KMS-11 (cell line): ENCODE measurements around the gene DRC3.
"Not testable (repeated sequence)": the region's sequence is repeated elsewhere in the genome, so short reads cannot be mapped to it uniquely, and the experiment has no call there.

Experiments
- H2AFZ ChIP-seq: fragments of 200-600 bp; sonication (generic); 2 replicates; pipeline ENCODE4 v1.6.1; 2016; ENCODE audit warnings: antibody characterized with exemption, mixed run types, low read depth
- H3K27ac ChIP-seq: fragments of 200-600 bp; sonication (generic); 2 replicates; pipeline ENCODE4 v1.6.1; 2016; ENCODE audit warnings: mild to moderate bottlenecking, mixed run types
- H3K27me3 ChIP-seq: fragments of 200-600 bp; sonication (generic); 2 replicates; pipeline ENCODE4 v1.6.1; 2017; ENCODE audit warnings: mild to moderate bottlenecking, low read depth, mixed run types, moderate library complexity; ENCODE audit not compliant: insufficient read depth
- H3K36me3 ChIP-seq: fragments of 200-600 bp; sonication (generic); 2 replicates; pipeline ENCODE4 v1.6.1; 2017; ENCODE audit warnings: mild to moderate bottlenecking, mixed run types; ENCODE audit not compliant: insufficient read depth
- H3K4me1 ChIP-seq: fragments of 200-600 bp; sonication (generic); 2 replicates; pipeline ENCODE4 v1.6.1; 2016; ENCODE audit warnings: mild to moderate bottlenecking, low read depth, mixed run types; ENCODE audit not compliant: poor library complexity, severe bottlenecking
- H3K4me2 ChIP-seq: fragments of 200-600 bp; sonication (generic); 2 replicates; pipeline ENCODE4 v1.7.0; 2016; ENCODE audit warnings: mild to moderate bottlenecking, mixed run types
- H3K4me3 ChIP-seq: fragments of 200-600 bp; sonication (generic); IDR thresholded peaks from 2 replicates; pipeline ENCODE4 v1.6.1; 2017; ENCODE audit warnings: low read depth, low read length, mixed read lengths; ENCODE audit not compliant: insufficient read depth
- H3K79me2 ChIP-seq: fragments of 200-600 bp; sonication (generic); 2 replicates; pipeline ENCODE4 v1.6.1; 2016; ENCODE audit warnings: low read depth, mixed run types; ENCODE audit not compliant: insufficient read depth
- H3K9ac ChIP-seq: fragments of 200-600 bp; sonication (generic); 2 replicates; pipeline ENCODE4 v1.6.1; 2016; ENCODE audit warnings: mild to moderate bottlenecking, mixed run types
- H4K20me1 ChIP-seq: fragments of 200-600 bp; sonication (generic); 2 replicates; pipeline ENCODE4 v1.6.1; 2016; ENCODE audit warnings: mild to moderate bottlenecking, mixed run types; ENCODE audit not compliant: insufficient read depth
- TF ChIP-seq, protein P1 (sequence below): fragments of 200-600 bp; sonication (generic); conservative IDR thresholded peaks from 2 replicates; pipeline ENCODE4 v1.6.1; 2017; ENCODE audit warnings: low read depth, mild to moderate bottlenecking, antibody characterized with exemption, low read length, moderate library complexity, mixed read lengths

The DRC3 gene

DNA sequence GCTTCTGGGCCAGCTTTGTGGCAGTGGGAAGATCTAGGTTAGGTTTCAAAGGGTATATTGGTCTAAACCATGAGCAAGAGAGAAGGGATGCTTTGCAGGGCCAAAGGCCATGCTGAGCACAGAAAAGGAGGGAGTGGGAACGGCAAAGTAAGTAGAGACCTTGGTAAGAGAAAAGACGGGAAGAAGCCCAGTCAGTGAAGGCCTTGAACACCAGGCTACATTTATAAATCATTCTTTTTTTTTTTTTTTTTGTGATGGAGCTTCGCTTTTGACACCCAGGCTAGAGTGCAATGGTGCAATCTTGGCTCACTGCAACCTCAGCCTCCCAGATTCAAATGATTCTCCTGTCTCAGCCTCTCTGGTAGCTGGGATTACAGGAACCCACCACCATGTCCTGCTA is 18.6 kb upstream of the DRC3 start:
- Histone ChIP-seq H3K9ac (no peak overlapping the region), H2AFZ (no peak overlapping the region), H3K4me3 (no peak overlapping the region), H3K4me1 (no peaks in the 10 kb centered on the region), H3K36me3 (no peaks in the 10 kb centered on the region), H3K27ac (no peak overlapping the region), H3K79me2 (no peaks in the 10 kb centered on the region), H3K27me3 (no peaks in the 10 kb centered on the region), H4K20me1 (no peaks in the 10 kb centered on the region), H3K4me2 (no peak overlapping the region)
- TF ChIP-seq, protein P1, sequence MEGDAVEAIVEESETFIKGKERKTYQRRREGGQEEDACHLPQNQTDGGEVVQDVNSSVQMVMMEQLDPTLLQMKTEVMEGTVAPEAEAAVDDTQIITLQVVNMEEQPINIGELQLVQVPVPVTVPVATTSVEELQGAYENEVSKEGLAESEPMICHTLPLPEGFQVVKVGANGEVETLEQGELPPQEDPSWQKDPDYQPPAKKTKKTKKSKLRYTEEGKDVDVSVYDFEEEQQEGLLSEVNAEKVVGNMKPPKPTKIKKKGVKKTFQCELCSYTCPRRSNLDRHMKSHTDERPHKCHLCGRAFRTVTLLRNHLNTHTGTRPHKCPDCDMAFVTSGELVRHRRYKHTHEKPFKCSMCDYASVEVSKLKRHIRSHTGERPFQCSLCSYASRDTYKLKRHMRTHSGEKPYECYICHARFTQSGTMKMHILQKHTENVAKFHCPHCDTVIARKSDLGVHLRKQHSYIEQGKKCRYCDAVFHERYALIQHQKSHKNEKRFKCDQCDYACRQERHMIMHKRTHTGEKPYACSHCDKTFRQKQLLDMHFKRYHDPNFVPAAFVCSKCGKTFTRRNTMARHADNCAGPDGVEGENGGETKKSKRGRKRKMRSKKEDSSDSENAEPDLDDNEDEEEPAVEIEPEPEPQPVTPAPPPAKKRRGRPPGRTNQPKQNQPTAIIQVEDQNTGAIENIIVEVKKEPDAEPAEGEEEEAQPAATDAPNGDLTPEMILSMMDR, result no peak

DNA sequence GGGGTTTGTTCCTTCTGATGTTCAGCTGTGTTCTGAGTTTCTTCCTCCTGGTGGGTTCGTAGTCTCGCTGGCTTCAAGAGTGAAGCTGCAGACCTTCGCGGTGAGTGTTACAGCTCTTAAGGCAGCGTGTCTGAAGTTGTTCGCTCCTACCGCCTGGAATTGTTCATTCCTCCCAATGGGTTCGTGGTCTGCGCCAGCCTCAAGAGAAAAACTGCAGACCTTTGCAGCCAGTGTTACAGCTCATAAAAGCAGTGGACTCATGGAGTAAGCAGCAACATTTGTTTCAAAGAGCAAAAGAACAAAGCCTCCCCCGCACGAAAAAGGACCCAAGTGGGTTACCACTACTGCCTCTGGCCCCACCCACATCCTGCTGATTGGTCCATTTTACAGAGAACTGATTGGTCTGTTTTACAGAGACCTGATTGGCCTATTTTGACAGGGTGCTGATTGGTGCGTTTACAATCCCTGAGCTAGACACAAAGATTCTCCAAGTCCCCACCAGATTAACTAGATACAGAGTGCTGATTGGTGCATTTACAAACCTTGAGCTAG is 16.8 kb upstream of the DRC3 start:
- H4K20me1 ChIP-seq, H3K79me2 ChIP-seq, H3K4me3 ChIP-seq, H3K27me3 ChIP-seq, H3K4me1 ChIP-seq, H2AFZ ChIP-seq, H3K36me3 ChIP-seq, H3K27ac ChIP-seq, H3K9ac ChIP-seq, H3K4me2 ChIP-seq: not testable (repeated sequence)

DNA sequence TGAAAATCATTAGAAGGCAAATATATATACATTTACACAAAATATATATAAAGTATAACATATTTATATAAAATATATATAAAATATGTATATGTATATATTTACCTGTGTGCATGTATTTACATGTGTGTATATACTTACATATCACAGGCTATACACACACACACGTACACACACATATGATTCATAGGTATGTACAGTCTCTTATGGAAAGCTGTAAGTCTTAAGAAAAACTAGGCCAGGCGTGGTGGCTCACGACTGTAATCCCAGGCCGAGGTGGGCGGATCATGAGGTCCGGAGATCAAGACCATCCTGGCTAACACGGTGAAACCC is 15.1 kb upstream of the DRC3 start:
- H3K4me1 ChIP-seq, result no peaks in the 10 kb centered on the region
- H3K36me3 ChIP-seq, result no peaks in the 10 kb centered on the region
- H3K79me2 ChIP-seq, result no peaks in the 10 kb centered on the region
- no peak overlapping the region for H3K27ac ChIP-seq
- no peaks in the 10 kb centered on the region for H4K20me1 ChIP-seq
- H2AFZ ChIP-seq, result no peak overlapping the region
- TF ChIP-seq, protein P1, result no peak
- no peak overlapping the region for H3K4me2 ChIP-seq
- H3K27me3 ChIP-seq, result no peaks in the 10 kb centered on the region
- no peak overlapping the region for H3K4me3 ChIP-seq
- H3K9ac ChIP-seq, result no peak overlapping the region

DNA sequence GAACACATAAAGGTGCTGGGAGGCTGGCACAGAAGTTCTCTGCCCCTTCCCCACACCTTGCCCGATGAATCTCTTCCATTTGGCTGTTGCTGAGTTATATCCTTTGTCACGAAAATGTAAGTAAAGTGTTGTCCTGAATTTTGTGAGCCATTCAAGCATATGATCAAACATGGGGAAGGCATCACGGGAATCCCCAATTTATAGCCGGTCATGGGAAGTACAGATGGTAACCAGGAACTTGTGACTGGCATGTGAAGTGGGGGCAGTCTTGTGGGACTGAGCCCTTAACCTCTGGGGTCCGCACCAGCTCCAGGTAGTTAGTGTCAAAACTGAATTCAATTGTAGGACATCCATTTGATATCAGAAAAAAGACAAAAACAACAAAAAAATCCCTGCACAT is 13.7 kb upstream of the DRC3 start:
- no peak overlapping the region for H3K4me2 ChIP-seq
- TF ChIP-seq, protein P1, result no peak
- no peak overlapping the region for H3K27ac ChIP-seq
- H2AFZ ChIP-seq, result no peak overlapping the region
- no peak overlapping the region for H3K4me3 ChIP-seq
- no peak overlapping the region for H3K9ac ChIP-seq
- no peaks in the 10 kb centered on the region for H4K20me1 ChIP-seq
- no peaks in the 10 kb centered on the region for H3K36me3 ChIP-seq
- no peaks in the 10 kb centered on the region for H3K27me3 ChIP-seq
- H3K79me2 ChIP-seq, result no peaks in the 10 kb centered on the region
- H3K4me1 ChIP-seq, result peaks cover 9% of the 10 kb centered on the region

DNA sequence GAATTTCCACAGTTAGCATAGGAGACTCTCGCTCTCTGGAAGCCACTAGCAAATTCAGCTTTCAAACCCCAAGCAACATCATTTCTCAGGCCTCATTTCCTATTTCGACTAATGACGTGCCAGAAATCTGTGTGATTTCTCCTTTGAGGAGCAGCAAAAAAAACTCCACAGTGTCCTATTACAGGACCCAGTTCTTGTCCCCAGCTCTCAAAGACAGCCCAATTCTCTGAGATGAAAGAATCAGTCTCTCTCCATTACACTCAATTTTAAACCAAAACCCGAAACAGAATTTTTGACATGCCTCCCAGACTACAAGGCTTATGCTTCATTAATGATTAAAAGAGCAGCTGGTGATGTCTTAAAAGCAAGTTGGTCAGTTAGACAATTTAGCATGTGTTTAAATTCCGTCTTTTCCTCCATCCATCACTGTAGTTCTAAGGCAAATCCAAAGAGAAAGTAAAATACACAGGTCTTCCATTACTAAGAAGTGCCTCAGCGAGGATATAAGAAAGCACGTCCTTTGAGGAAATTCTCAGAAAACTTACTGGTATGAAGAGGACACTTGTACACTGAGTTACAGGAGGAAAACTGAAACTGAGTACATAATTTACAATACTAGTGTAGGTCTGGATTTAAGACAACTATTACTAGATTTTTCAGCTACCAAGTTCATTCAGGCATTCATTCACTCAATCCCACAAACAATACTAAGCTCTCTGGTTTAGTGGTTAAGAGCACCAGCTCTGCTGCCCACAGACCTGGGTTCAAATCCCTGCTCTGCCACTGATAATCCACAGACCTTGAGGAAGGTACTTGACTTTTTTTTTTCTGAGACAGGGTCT is 12.9 kb upstream of the DRC3 start:
- H3K36me3 ChIP-seq, result no peaks in the 10 kb centered on the region
- H3K27me3 ChIP-seq, result no peaks in the 10 kb centered on the region
- no peak overlapping the region for H3K4me3 ChIP-seq
- no peak overlapping the region for H2AFZ ChIP-seq
- no peak overlapping the region for H3K27ac ChIP-seq
- H4K20me1 ChIP-seq, result no peaks in the 10 kb centered on the region
- no peak overlapping the region for H3K4me2 ChIP-seq
- no peak overlapping the region for H3K9ac ChIP-seq
- peaks cover 17% of the 10 kb centered on the region for H3K4me1 ChIP-seq
- TF ChIP-seq, protein P1, result no peak
- H3K79me2 ChIP-seq, result no peaks in the 10 kb centered on the region
